Activated T-helper 17 cell treated with anti-CD3 and anti-CD28 coated beads, Interleukin-2, amount 50 U/mL, for 72 hours (primary cell): ENCODE results near the gene TNFSF11. TPM values are rescaled to one million over a fixed set of nuclear protein-coding genes. Genes with fewer than 3 reads are reported as not detected.

ENCODE experiments used
- ATAC-seq: fragments of 150-1000 bp; cut with Tn5 transposase; replicated peaks from 2 replicates; pipeline ENCODE4 v1.10.0; 2021; ENCODE audit warnings: mild to moderate bottlenecking, moderate library complexity
- H3K27ac Mint-ChIP-seq: one replicate; pipeline ENCODE4 v1.8.0; 2022; ENCODE audit warnings: mixed read lengths
- H3K27me3 Mint-ChIP-seq: one replicate; pipeline ENCODE4 v1.8.0; 2022; ENCODE audit warnings: mixed read lengths
- H3K36me3 Mint-ChIP-seq: one replicate; pipeline ENCODE4 v1.8.0; 2022; ENCODE audit warnings: low read depth, mild to moderate bottlenecking, mixed read lengths
- H3K4me1 Mint-ChIP-seq: one replicate; pipeline ENCODE4 v1.8.0; 2022; ENCODE audit warnings: mixed read lengths
- H3K4me3 Mint-ChIP-seq: one replicate; pipeline ENCODE4 v1.8.0; 2022; ENCODE audit warnings: mild to moderate bottlenecking, mixed read lengths
- H3K9me3 Mint-ChIP-seq: one replicate; pipeline ENCODE4 v1.8.0; 2022; ENCODE audit warnings: mixed read lengths
- total RNA-seq, 2 donors: library from RNA; stranded (reverse); gene quantifications; one replicate each; pipeline ENCODE4 v1.2.3, GENCODE V29; 2022

TNFSF11 gene
- total RNA-seq, 2 donors from 2014 or later: 0.11 to 1.6 TPM

DNA sequence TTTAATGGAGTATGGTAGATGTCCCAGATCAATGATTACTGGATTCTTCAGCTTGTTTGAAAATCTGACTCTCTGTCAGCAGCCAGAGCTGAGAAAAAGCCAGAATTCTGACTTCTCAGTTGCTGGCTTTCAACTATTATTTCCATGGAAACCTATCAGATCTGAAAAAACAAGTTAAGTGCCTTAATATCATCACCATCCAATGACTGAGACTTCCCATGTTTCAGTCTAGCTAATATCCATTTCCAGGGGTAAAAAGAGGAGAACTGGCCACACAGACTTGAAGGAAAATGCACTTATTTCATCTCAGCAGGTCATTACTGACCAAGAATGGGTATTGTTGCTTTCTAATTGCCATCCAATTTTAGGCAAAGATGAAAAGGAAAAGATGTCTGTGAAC, 75.2 kb downstream of the TNFSF11 start:
- Mint-ChIP-seq H3K27me3 (peaks cover 20% of the 10 kb centered on the region), H3K9me3 (no peaks in the 10 kb centered on the region), H3K36me3 (no peaks in the 10 kb centered on the region), H3K27ac (no peak overlapping the region), H3K4me1 (no peaks in the 10 kb centered on the region), H3K4me3 (no peak overlapping the region)
- no peak for ATAC-seq

DNA sequence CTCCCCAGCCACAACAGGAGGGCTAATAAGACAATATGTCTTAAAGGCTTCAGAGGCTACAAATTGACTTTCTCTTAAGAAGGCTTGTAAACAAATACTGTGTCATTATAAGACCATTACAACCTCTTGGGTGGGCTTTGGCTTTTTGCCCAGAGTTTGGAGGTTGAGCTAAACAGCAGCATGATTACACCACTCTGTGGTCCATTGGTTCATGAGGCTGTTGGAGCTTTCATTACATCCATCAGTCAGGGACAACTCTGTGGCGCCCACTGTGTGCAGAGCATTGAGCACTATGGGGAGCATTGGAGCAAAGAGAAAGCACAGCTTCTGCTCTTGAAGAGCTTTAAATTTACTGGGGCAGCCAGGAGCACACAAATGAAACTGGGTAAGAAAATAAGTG, 75.9 kb downstream of the TNFSF11 start:
- H3K27me3 Mint-ChIP-seq: peaks cover 21% of the 10 kb centered on the region
- no peak for ATAC-seq
- H3K27ac Mint-ChIP-seq: no peak overlapping the region
- no peak overlapping the region for H3K4me3 Mint-ChIP-seq
- no peaks in the 10 kb centered on the region for H3K36me3 Mint-ChIP-seq
- no peaks in the 10 kb centered on the region for H3K9me3 Mint-ChIP-seq
- H3K4me1 Mint-ChIP-seq: no peaks in the 10 kb centered on the region

DNA sequence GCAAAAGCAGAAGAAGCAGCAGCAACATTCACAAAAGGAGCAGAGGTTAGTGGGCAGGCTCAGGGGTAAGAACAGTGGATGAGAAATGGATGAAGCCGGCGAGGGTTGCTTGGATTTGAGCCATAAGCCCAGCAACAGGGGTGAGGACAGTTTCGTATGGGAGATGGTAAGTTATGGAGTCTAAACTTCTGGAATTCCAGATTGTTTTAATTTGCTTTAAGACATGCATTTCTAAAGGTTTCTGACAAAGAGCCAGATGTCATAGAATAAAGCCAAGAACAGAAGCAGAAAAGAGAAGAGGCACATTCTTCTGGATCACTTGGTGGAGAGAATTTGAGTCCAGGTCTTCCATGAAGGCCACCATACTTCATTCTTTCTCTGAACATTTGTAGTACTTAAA, 76.6 kb downstream of the TNFSF11 start:
- Mint-ChIP-seq H3K36me3 (no peaks in the 10 kb centered on the region), H3K9me3 (no peaks in the 10 kb centered on the region), H3K27ac (no peak overlapping the region), H3K4me1 (no peaks in the 10 kb centered on the region), H3K4me3 (no peak overlapping the region), H3K27me3 (peaks cover 28% of the 10 kb centered on the region)
- ATAC-seq: no peak

DNA sequence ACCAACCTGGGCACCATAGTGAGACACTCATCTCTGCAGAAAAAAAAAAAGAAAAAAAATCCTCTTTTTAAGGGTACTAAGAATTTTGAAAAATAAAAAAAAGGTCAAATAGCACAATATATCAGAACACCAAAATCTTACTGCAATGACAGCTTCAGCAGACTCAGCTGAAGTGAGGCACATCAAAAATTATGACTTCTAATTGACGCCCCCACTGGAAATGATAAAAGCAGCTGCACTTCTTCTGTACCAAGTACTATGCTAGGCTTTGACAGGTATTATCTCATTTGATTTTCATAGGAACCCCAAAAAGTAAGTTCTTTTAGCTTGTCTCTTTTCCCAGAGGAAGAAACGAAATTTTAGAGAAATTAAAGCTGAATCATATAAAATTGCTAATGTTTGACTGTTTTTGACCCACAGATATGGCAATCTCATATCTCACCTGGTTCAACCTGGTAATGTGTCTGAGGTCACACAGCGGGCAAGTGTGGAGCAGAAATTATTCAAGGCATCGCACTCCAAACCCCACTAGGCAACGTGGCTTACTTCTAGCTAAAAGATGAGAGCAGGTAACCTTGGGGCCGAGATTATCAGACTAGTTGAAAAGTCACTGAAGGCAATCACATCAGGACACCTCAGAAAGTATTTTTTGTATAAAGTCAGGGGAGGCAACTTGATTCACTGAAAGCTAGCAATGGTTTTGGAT, 78.1 kb downstream of the TNFSF11 start:
- Mint-ChIP-seq H3K27me3 (peaks cover 32% of the 10 kb centered on the region), H3K27ac (no peak overlapping the region), H3K36me3 (no peaks in the 10 kb centered on the region), H3K4me1 (no peaks in the 10 kb centered on the region), H3K4me3 (no peak overlapping the region), H3K9me3 (no peaks in the 10 kb centered on the region)
- no peak for ATAC-seq

DNA sequence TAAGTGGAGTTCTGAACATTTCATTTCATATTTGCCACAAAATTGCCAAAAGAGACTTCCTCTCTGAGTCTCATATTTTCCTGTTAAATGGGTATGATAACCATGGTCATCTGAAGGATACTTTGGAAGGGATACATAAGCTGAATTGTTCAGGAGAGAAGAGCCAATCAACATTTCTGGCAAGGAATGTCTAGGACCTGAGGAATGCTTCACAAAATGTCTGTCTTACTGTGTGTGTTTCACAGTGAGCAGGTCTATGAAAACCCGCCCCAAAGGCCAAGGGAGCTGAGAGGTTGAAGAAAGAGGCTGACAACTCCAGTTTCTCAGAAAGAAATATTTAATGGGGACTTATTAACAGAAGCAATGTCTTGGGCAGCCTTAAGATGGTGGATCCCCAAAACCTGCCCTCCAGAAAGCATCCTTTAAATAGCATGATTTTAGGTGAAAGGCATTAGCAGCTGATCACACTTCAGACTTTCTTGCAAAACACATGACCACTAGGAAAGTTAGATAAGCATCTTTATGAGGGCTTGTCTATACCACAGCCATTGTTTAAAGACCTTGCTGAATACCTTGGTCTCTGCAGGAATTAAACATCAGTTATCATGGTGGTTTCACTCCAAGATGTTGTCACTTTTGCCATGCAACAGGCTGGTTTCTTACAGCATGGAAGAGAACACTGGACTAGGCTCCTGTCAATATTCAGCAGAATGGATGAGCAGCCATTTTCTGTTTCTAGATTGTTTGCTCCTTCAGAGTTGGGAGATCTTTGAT, 78.9 kb downstream of the TNFSF11 start:
- no peak overlapping the region for H3K4me3 Mint-ChIP-seq

DNA sequence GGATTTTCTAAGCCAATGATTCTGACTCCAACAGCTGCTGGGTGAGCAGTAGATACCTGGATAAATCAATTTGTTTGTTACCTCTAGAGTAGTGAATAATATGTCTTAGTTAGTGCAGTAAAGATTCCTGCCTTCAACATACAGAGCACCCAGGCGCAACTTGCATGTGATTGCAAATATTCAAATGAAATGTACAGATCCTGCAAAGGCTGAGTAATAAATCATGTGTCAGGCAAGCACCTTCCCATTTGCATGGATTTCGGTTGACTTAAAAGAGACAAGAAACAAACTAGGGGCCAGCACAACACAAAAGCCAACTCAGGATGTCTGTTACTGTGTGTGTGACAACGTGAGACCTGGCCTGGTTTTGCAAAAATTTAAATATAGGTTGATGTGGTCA, 79.7 kb downstream of the TNFSF11 start:
- Mint-ChIP-seq H3K9me3 (no peaks in the 10 kb centered on the region), H3K36me3 (no peaks in the 10 kb centered on the region), H3K27me3 (peaks cover 48% of the 10 kb centered on the region), H3K4me1 (no peaks in the 10 kb centered on the region), H3K4me3 (no peak overlapping the region), H3K27ac (no peak overlapping the region)
- no peak for ATAC-seq

More for the DNA sequence above, 78.9 kb downstream of the TNFSF11 start:
- H3K27ac Mint-ChIP-seq: no peak overlapping the region
- no peaks in the 10 kb centered on the region for H3K36me3 Mint-ChIP-seq
- H3K27me3 Mint-ChIP-seq: peaks cover 39% of the 10 kb centered on the region
- no peak for ATAC-seq
- no peaks in the 10 kb centered on the region for H3K4me1 Mint-ChIP-seq
- H3K9me3 Mint-ChIP-seq: no peaks in the 10 kb centered on the region

DNA sequence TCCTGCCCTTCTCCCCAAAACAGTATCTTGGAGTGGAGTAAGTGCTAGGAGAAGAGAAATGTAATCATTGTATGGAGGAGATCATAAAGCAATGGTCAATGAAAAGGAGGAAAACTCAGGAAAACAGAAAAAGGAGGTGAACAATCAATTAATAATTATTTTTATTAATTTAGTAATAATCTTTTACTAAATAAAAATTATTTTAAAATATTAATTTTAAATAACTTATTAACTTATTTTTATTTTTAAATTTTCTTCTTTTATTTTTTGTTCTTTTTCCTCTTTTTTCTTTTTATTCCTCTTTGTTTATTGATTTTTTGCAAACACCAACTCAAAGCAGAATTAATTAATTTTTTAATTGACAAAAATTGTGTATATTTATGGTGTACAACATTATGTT, 80.3 kb downstream of the TNFSF11 start:
- Mint-ChIP-seq H3K4me3 (no peak overlapping the region), H3K9me3 (no peaks in the 10 kb centered on the region), H3K36me3 (no peaks in the 10 kb centered on the region), H3K27me3 (peaks cover 53% of the 10 kb centered on the region), H3K4me1 (no peaks in the 10 kb centered on the region), H3K27ac (no peak overlapping the region)
- ATAC-seq: no peak

DNA sequence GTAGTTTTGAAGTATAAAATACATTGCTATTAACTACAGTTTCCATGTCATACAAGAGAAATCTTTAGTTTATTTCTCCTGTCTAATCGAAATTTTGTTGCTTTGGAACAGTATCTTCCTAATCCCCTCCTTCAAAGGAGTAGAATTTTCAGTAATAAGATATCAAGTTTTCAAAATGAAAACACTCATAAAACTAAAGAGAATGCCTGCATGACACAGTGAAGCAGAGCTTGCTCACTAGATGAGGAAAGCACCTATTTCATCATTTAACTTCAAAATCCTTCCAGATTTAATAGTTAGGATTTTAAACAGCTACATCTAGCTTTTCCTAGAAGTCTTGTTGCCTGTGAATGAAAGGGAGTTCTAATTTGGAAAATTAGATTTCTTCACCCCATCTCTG, 80.8 kb downstream of the TNFSF11 start:
- Mint-ChIP-seq H3K27ac (no peak overlapping the region), H3K4me3 (no peak overlapping the region), H3K36me3 (no peaks in the 10 kb centered on the region), H3K4me1 (no peaks in the 10 kb centered on the region), H3K9me3 (no peaks in the 10 kb centered on the region), H3K27me3 (peaks cover 56% of the 10 kb centered on the region)
- no peak for ATAC-seq

DNA sequence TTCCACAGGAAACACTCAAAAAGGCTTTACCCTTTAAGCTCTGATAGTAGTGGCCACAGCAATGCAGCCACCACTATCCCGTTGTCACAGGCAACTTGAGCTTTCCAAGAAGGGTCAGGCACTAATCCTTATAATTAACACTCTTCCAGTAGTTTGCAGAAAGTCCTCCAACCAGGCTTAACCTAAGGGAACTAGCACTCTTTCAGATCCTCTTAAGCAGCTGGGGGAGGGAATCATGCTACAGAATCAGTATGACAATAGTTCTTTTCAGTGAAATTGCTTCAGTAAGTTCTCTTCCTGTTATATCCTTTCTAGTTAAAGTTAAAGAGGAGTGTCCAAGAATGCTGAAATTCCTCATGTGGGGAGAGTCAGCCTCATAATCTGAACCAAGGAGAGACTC, 82.2 kb downstream of the TNFSF11 start:
- peaks cover 58% of the 10 kb centered on the region for H3K27me3 Mint-ChIP-seq
- no peak overlapping the region for H3K4me3 Mint-ChIP-seq
- no peaks in the 10 kb centered on the region for H3K36me3 Mint-ChIP-seq

DNA sequence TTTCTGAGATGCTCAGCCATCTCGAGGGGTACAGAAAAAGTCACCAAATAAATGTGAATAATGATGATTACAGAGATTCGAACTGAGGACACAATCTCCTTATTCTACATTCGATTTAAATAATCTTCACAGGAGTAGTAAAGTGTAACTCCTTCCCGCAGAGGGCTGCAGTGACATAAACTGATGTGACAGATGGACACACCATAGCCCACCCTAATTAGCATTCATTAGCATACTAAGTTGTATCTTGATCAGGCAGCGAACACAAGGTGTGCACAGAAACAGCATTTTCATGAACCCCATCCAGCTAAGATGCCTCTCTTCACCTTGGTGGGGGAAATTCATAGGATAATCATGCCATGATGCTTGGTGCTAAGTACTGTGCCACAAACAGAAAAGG, 83.0 kb downstream of the TNFSF11 start:
- Mint-ChIP-seq H3K36me3 (no peaks in the 10 kb centered on the region), H3K4me3 (no peak overlapping the region), H3K9me3 (no peaks in the 10 kb centered on the region), H3K4me1 (no peaks in the 10 kb centered on the region), H3K27me3 (peaks cover 60% of the 10 kb centered on the region), H3K27ac (no peak overlapping the region)
- ATAC-seq: no peak

More for the DNA sequence above, 82.2 kb downstream of the TNFSF11 start:
- ATAC-seq: no peak
- H3K9me3 Mint-ChIP-seq: no peaks in the 10 kb centered on the region
- H3K27ac Mint-ChIP-seq: no peak overlapping the region
- no peaks in the 10 kb centered on the region for H3K4me1 Mint-ChIP-seq

Other genes with a start within 250 kb of the TNFSF11 start
- not detected for gene FAM216B, start 207.4 kb downstream of the TNFSF11 start, total RNA-seq